Measurements from ENCODE around the gene AHCTF1.
"Not testable (repeated sequence)": the region's sequence is repeated elsewhere in the genome, so short reads cannot be mapped to it uniquely, and the experiment has no call there.

AHCTF1 gene

DNA sequence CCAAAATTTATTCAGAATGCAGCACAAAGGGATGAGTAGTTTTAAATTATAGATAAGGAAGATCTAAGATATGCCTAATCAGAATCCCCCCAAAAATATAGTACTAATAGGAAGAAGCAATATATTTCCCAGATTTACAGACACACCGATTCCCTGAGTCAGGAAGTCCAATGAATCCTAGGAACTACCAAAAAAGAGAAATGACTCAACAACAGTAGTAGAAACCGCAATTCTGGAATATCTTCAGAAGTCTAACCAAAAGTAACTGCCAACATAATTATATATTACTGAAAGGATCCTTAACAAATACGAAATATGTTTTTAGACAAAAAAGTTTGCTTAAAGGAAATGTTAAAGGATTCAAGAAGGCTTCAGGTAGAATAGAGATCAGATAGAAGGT lies 10.3 kb downstream of the AHCTF1 start:
- DNase-seq: no peak

GRCh38 chr1:246919902-246920301 lies 11.8 kb downstream of the AHCTF1 start:
- DNase-seq: no peak

DNA sequence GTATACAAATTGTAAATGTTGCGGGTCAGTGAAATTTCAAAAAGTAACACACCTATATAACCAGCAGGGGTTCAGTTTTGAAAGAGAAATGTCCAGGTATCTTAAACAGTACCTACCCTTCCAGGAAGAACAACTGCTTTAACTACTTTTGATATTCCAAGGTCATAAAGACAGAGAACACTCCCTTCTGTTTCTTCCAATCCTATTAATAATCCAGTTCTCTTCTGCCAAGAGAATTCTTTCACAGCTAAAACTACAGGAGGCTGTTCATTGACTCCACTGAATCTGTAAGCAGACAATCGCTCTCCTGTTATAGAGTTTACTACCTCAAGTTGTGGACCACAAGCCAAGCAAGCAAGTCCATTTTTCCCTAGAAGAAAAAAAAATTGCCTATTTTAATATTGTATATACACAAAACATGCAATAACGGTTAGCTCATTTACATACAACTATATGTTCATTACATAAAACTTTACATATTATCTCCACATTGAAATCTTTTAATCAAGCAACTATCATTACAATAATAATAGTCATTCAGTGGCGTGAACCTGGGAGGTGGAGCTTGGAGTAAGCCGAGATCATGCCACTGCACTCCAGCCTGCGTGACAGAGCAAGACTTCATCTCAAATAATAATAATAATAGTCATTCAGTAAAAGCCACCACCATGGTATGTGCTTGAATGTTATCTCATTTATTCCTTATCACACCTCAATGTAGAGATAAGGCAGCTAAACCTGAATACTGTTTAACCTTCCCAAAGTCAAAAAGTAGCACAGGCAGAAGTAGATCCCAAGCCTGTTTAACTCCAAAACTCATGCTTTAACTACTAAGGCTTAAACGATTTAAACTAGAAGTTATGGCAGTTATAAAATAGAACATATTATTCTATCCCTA lies 15.5 kb downstream of the AHCTF1 start:
- not testable (repeated sequence) for DNase-seq

GRCh38 chr1:246907472-246907871 lies 24.3 kb downstream of the AHCTF1 start:
- DNase-seq: no peak

DNA sequence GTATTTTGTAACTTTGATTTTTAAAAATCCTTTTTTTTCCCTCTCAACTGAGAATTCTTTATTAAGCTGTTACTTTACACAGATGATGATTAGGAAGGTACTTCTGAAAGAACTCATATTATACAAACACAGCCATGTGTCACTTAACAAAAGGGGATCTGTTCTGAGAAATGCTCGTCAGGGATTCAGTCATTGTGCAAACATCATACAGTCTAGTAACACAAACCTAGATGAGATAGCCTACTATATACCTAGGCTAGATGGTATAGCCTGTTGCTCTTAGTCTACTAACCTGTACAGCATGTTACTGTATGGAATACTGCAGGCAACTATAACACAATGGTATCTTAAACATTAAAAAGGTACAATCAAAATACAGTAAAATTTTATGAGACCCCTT lies 24.9 kb downstream of the AHCTF1 start:
- no peak for DNase-seq

DNA sequence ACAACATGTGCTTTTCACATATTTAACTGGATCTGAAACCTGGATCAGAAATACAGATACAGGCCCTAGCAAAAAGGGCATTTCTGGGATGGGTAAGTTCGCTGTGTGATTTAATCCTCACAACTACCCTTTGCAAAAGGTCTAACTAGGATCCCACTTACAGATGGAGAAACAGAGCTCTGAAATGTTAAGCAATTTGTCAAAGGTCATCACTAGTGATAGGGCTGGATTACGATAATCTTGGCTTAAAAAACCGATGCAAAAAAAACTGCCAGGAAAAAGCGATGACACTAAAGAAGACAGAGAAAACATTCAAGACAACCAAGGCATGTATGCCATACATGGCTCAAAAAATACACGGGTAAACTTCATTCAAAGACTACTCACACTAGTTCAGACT lies 29.9 kb downstream of the AHCTF1 start:
- DNase-seq: no peak

- no peak for DNase-seq
Observed at GRCh38 chr1:246897302-246897701, 34.4 kb downstream of the AHCTF1 start.

DNA sequence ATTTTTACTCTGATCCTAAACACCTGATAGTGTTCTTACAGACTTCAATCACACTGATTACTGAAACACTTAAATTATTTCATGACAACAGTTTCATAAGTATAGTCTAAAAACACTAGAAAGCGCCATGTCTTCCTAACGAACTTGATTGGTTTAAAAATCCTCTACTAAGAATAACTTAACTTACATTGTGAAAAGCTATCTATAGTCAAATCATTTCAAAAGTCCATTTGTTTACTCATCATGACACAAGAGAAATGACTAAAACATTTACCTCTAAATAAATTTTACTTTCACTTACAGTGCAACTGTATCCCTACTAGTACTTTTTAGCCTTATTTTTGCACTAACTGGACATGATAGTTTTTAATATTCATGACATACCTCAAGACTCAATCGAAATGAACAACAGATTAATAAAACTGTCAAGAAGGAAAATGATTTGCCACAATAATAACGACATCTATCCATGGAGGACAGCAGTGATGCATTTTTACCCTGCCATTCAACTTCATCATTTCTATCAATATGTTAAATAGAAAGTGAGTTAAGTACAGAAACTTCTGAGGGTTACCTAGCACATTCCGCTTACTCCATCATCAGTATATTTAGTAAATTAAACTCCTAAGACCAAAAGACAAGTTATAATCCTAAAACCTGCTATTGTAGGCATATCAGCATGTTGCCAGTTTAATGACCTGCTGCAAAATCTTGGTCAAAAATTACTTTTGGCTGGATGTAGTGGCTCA lies 38.4 kb downstream of the AHCTF1 start:
- DNase-seq: no peak

DNA sequence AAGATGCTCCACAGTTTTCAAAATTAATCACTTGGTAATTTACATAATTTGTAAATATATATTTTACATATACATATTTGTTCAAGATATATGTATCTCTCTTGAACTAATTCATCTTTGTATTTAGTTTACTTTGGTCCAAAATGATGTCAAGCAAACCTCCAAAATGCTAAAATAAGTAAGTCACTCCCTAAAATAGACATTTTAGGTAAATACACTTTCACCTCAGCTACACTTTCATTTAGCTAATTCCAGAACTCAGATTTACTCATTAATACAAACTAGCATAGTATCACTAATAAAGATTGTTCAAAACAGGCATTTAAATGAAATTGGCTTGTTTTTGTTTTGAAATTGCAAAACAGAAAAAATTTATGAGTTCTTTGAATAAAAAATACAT lies 40.6 kb downstream of the AHCTF1 start:
- DNase-seq: no peak

GRCh38 chr1:246888522-246888921 lies 43.2 kb downstream of the AHCTF1 start:
- no peak for DNase-seq

DNA sequence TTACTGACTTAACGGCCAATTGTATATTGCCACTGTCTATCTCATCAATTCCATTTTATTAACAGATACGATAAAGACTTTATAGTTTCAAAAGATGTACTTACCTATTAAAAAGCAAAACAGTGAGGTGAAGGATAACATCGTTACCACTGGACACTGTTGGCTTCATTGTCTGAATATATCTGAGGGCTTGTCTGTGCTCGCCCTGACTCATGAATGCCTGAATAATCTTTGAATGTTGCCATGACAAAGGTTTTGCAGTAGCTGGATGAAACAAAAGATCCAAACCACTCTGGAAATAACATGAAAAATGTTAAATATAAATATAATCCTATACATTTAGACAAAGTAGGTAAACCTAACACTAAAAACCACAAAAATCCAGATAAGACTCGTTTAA lies 46.4 kb downstream of the AHCTF1 start:
- DNase-seq: not testable (repeated sequence)

- DNase-seq: no peak
Observed at GRCh38 chr1:246878551-246878950, 53.2 kb downstream of the AHCTF1 start.

DNA sequence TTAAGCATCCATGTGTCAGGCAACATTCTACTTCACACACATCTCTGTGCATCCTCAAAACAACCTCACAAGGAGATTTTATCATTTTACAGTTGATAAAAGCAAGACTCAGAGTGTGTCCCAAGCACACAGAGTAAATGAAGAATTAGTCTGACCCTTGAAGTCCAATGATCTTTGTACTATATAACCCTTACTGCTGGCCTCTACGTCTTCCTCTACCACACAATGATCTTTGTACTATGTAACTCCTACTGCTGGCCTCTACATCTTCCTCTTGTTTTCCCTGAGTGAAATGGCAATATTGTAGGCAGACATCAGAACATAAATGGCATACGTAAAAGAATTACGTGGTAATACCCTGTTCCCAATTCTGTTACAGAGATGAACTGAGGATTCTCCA lies 55.3 kb downstream of the AHCTF1 start:
- DNase-seq: no peak

DNA sequence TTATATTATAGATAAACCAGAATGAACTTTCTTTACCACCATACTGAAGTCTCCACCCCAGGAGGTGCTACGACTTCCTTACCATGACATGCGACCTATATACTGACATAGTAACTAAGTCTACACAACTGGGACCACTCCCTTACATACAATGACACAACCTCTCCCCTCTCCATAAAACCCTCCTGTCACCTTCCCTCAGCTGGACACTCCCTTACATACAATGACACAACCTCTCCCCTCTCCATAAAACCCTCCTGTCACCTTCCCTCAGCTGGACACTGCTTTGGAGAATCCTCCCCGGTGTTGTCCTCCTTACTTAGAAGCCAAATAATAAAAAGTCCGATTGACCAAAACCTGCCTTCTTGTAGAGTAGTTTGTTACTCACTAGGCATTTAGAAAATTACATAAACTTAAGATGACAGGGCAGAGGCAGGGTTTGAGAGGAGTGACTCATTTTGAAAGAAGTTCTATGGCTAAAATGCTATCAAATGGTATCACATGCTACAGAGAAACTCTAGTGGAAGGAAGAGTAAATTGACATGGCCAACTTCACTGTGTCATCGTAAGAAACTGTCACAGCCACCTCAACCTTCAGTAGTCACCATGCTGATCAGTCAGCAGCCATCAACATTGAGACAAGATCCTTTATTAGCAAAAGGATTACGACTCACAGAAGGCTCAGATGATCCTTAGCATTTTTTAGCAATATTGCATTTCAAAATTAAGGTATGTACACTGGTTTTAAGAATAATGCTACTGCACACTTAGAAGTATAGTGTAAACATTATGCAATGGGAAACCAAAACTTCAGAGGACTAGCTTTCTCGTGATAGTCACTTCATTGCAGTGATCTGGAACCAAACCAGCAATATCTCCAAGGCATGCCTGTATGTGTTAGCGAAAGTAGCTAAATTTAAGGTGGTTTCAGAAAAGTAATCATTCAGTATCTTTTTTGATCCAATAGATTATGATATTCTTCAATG lies 56.4 kb downstream of the AHCTF1 start:
- DNase-seq: no peak

- no peak for DNase-seq
Observed at GRCh38 chr1:246865921-246866320, 65.8 kb downstream of the AHCTF1 start.

DNA sequence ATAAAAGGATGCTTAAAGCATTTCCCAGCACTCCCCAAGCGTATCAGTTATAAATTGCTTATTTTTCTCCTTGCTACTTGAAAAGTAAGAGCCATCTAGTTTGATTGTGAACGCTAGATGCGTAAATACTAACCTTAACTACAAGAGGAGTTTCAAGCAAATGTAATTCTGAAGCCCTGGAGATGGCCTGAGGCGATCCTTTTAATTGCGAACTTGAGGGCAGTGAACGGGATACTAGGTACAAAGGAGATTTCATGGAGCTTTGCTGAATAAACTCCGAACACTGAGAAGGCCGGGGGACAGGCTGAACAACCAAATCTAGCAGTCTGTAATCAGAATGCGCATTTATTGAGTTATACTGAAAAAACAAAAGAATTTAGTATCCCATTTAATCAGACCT lies 68.0 kb downstream of the AHCTF1 start:
- DNase-seq: not testable (repeated sequence)

GRCh38 chr1:246860401-246860800 lies 71.3 kb downstream of the AHCTF1 start:
- DNase-seq: no peak

DNA sequence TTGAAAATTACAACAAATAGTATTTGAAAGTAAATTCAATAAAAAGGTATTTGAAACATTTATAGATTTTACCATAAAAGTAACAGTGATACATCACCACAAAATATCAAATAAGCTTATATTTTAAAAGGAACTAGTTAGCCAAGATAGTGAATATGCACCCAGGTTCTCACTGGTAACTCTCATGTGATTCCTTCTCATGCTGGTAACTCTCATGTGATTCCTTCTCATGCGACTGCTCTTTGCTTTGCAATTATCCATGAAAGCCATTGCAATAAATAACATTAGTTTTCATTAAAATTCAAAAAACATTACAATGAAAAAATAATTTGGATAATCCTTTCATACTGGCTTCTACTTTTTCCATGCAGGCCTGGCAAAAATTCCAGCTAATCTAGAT lies 75.4 kb downstream of the AHCTF1 start:
- DNase-seq: no peak

DNA sequence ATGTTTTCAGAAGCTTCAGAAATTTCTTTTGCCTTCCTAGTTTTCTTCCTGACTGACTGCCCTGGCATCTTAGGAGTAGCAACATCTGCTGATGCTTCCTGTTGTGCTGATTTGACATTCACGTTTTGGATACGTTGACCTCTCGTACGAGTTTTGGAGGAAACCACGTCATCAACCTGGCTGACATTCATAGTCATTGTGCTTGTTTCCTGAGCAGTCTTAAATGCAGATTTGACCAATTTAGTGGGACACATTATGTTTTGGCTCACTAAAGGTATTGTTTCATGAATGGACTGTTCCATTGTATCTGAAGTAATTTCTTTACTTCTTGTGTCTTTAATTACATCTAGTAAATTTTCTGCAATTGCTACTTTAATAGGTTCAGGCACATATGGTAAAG lies 81.1 kb downstream of the AHCTF1 start:
- DNase-seq: not testable (repeated sequence)

- DNase-seq: no peak
Observed at GRCh38 chr1:246843876-246844275, 87.9 kb downstream of the AHCTF1 start.

DNA sequence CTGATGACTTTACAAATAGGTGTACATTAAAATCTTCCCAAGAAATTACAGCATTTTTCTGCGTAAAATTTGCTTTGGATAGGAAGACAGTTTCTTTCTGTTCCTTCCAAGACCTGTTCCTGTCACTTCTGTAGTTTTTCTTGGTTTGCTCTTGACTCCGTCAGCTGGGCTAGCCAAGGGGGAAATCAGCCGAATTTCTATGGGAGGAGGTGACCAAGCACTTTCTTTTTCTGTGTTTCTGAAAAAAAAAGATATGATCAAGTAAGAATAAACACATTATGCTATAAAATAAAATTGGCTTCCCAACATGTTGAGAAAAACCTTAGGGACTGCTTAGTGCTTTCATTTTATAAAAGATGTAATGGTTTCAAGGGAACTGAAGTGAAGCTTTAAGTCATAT lies 91.0 kb downstream of the AHCTF1 start:
- not testable (repeated sequence) for DNase-seq

GRCh38 chr1:246838118-246838456 lies 93.7 kb downstream of the AHCTF1 start:
- DNase-seq: no peak
